K562 (cell line): ENCODE results near the gene ELMO3. TPM values are rescaled to one million over a fixed set of nuclear protein-coding genes. Genes with fewer than 3 reads are reported as not detected.

Source experiments
- ATAC-seq: fragments of 200-7000 bp; cut with Tn5 transposase; 3 replicates; pipeline ENCODE4 v1.9.1; 2020; ENCODE audit warnings: moderate library complexity
- BruUV-seq: library from RNA; stranded (reverse); fragments of 400-500 nt; replicated peaks from 2 replicates; lab custom pipeline; 2021; lab: Mats Ljungman, UMichigan
- CTCF ChIA-PET: fragments of 300-600 bp; formaldehyde crosslinking; extraction: SDS; loops from one replicate; lab custom pipeline; 2021; ENCODE audit warnings: low intra/inter-chr PET ratio; lab: Yijun Ruan, JAX
- POLR2A ChIA-PET: fragments of 300-600, 350-650 bp; sonication (Branson Sonifier 250); formaldehyde crosslinking; extraction: SDS; loops from one replicate; lab custom pipeline; 2021; ENCODE audit warnings: antibody characterized with exemption, inconsistent platforms; lab: Yijun Ruan, JAX
- DNase-seq, 4 experiments: peaks; one replicate each; pipeline versions ENCODE4 v3.0.0 to v3.0.0-alpha.2; 2011 to 2018; ENCODE audit warnings: low spot score in 3 of 4, mixed read lengths in 3 of 4; ENCODE audit errors: extremely low read depth in 1 of 4
- FAIRE-seq: peaks from 2 replicates; lab custom pipeline; 2011; peaks lifted over from hg19 to GRCh38; lab: Jason Lieb, UNC
- H2AFZ ChIP-seq: 2 replicates; pipeline ENCODE4 v1.6.0; 2011; ENCODE audit warnings: low read depth, low read length, control low read depth, inconsistent platforms
- H3K27ac ChIP-seq: fragments of 200-600 bp; 3 replicates; pipeline ENCODE4 v1.8.0; 2011; ENCODE audit warnings: low read depth, mild to moderate bottlenecking, control low read depth, inconsistent platforms, low read length, moderate library complexity, mixed read lengths; ENCODE audit errors: extremely low read depth
- H3K27me3 ChIP-seq, 2 experiments: fragments of 300-600 bp in 1 of 2; 2 replicates in 1 of 2; 3 replicates in 1 of 2; pipeline versions ENCODE4 v1.6.0 to v1.8.0; 2011; ENCODE audit warnings: inconsistent platforms in 2 of 2, low read length in 2 of 2, mild to moderate bottlenecking in 1 of 2, mixed read lengths in 1 of 2, moderate library complexity in 1 of 2; ENCODE audit not compliant: control insufficient read depth in 2 of 2, insufficient read depth in 2 of 2
- H3K36me3 ChIP-seq: fragments of 300-600 bp; 3 replicates; pipeline ENCODE4 v1.8.0; 2011; ENCODE audit warnings: mild to moderate bottlenecking, low read length, inconsistent platforms; ENCODE audit not compliant: control insufficient read depth, insufficient read depth
- H3K4me1 ChIP-seq, 2 experiments: fragments of 200-600 bp in 1 of 2; replicated peaks in 1 of 2; 2 replicates in 1 of 2; 3 replicates in 1 of 2; pipeline versions ENCODE4 v1.5.1 to v1.8.0; 2011; ENCODE audit warnings: inconsistent platforms in 2 of 2, low read length in 2 of 2, mild to moderate bottlenecking in 1 of 2, mixed read lengths in 1 of 2, moderate library complexity in 1 of 2; ENCODE audit not compliant: control insufficient read depth in 2 of 2, insufficient read depth in 2 of 2
- H3K4me2 ChIP-seq: 2 replicates; pipeline ENCODE4 v1.6.1; 2011; ENCODE audit warnings: low read length, control low read depth, inconsistent platforms, mixed read lengths; ENCODE audit not compliant: insufficient read depth
- H3K4me3 ChIP-seq: fragments of 200-600 bp; sonication (generic), shearing (Covaris generic); 2 replicates; pipeline ENCODE4 v1.5.1; 2016; ENCODE audit warnings: control low read depth, inconsistent platforms
- H3K79me2 ChIP-seq: fragments of 200-600 bp; 3 replicates; pipeline ENCODE4 v1.8.0; 2011; ENCODE audit warnings: low read length, inconsistent platforms; ENCODE audit not compliant: control insufficient read depth, insufficient read depth
- H3K9ac ChIP-seq, 2 experiments: 2 replicates each; pipeline versions ENCODE4 v1.6.0 to v1.6.1; 2011; ENCODE audit warnings: low read depth in 2 of 2, low read length in 2 of 2, control low read depth in 1 of 2, inconsistent platforms in 1 of 2, mild to moderate bottlenecking in 1 of 2, mixed read lengths in 1 of 2; ENCODE audit not compliant: insufficient read depth in 1 of 2
- H3K9me1 ChIP-seq: one replicate; pipeline ENCODE4 v1.6.0; 2011; ENCODE audit warnings: inconsistent platforms, mild to moderate bottlenecking, low read length, moderate library complexity; ENCODE audit not compliant: control insufficient read depth, insufficient read depth
- H3K9me3 ChIP-seq: replicated peaks from 2 replicates; pipeline ENCODE4 v1.5.1; 2011; ENCODE audit warnings: low read depth, low read length, inconsistent platforms; ENCODE audit not compliant: control insufficient read depth, insufficient read depth
- H4K20me1 ChIP-seq: replicated peaks from 2 replicates; pipeline ENCODE4 v1.6.1; 2011; ENCODE audit warnings: low read length, inconsistent platforms, mixed read lengths; ENCODE audit not compliant: control insufficient read depth, insufficient read depth
- ARID1B ChIP-seq: fragments of 450-650 bp; IDR thresholded peaks from 2 replicates; pipeline ENCODE4 v1.6.1; 2016; ENCODE audit warnings: antibody characterized with exemption, mild to moderate bottlenecking, inconsistent platforms
- BACH1 ChIP-seq: fragments of 200-800 bp; sonication (Bioruptor generic); IDR thresholded peaks from 2 replicates; pipeline ENCODE4 v1.6.1; 2016; ENCODE audit warnings: missing genetic modification characterization, missing compliant biosample characterization
- CBX3 ChIP-seq, 2 experiments: IDR thresholded peaks; 1 replicate in 1 of 2; 2 replicates in 1 of 2; pipeline ENCODE4 v1.6.1; 2012; ENCODE audit warnings: inconsistent platforms in 2 of 2, low read length in 2 of 2, borderline replicate concordance in 1 of 2, control low read depth in 1 of 2
- CBX5 ChIP-seq: IDR thresholded peaks from 2 replicates; pipeline ENCODE4 v1.6.1; 2014; ENCODE audit warnings: low read depth, borderline replicate concordance
- DNMT1 ChIP-seq: fragments of 450-650 bp; IDR thresholded peaks from 2 replicates; pipeline ENCODE4 v1.6.1; 2016; ENCODE audit warnings: antibody characterized with exemption, mild to moderate bottlenecking
- GATAD2B ChIP-seq: fragments of 450-650 bp; IDR thresholded peaks from 2 replicates; pipeline ENCODE4 v1.6.1; 2017; ENCODE audit warnings: mild to moderate bottlenecking, borderline replicate concordance
- L3MBTL2 ChIP-seq: fragments of 450-650 bp; IDR thresholded peaks from 2 replicates; pipeline ENCODE4 v1.6.1; 2016; ENCODE audit warnings: mild to moderate bottlenecking, moderate library complexity
- MAFK ChIP-seq: IDR thresholded peaks from 2 replicates; pipeline ENCODE4 v1.6.1; 2011; ENCODE audit warnings: low read length, improper control_type of control experiment
- MYBL2 ChIP-seq, 2 experiments: fragments of 450-650 bp in 1 of 2; sonication (generic) in 1 of 2; formaldehyde crosslinking in 1 of 2; IDR thresholded peaks; 2 replicates each; pipeline versions ENCODE4 v1.6.1 to v1.8.1; 2017 to 2022; ENCODE audit warnings: borderline replicate concordance in 1 of 2, inconsistent platforms in 1 of 2, low read depth in 1 of 2, mild to moderate bottlenecking in 1 of 2, missing genetic modification reagents in 1 of 2, moderate library complexity in 1 of 2
- MYC ChIP-seq, 2 experiments: fragments of 250-450 bp in 1 of 2; sonication (Bioruptor Pico) in 1 of 2; IDR thresholded peaks; 2 replicates each; pipeline versions ENCODE4 v1.5.1 to v1.6.1; 2012 to 2021; ENCODE audit warnings: low read depth in 2 of 2, borderline replicate concordance in 1 of 2, improper control_type of control experiment in 1 of 2, low read length in 1 of 2, mild to moderate bottlenecking in 1 of 2, moderate library complexity in 1 of 2
- PHB2 ChIP-seq: fragments of 450-650 bp; IDR thresholded peaks from 2 replicates; pipeline ENCODE4 v1.6.1; 2017; ENCODE audit warnings: low read depth
- RAD51 ChIP-seq: fragments of 450-650 bp; IDR thresholded peaks from 2 replicates; pipeline ENCODE4 v1.7.1; 2016; ENCODE audit warnings: low read depth, mild to moderate bottlenecking, borderline replicate concordance
- SRF ChIP-seq, 2 experiments: fragments of 250-450, 450-650 bp in 1 of 2; sonication (Bioruptor Pico) in 1 of 2; sonication (generic) in 1 of 2; formaldehyde crosslinking; IDR thresholded peaks; 2 replicates each; pipeline versions ENCODE4 v1.5.0 to v1.5.1; 2020 to 2022; ENCODE audit warnings: mild to moderate bottlenecking in 1 of 2, missing genetic modification reagents in 1 of 2
- ZC3H8 ChIP-seq: fragments of 450-650 bp; IDR thresholded peaks from 2 replicates; pipeline ENCODE4 v1.6.1; 2017
- ZNF436 ChIP-seq: fragments of 250-450, 450-650 bp; sonication (Bioruptor Pico); formaldehyde crosslinking; IDR thresholded peaks from 2 replicates; pipeline ENCODE4 v1.7.0; 2020; ENCODE audit warnings: mild to moderate bottlenecking
- WGBS: fragments of 100-300 bp; shearing (Covaris generic); methylation state at CpG from one replicate; pipeline ENCODE4 v1.1.6; 2016; ENCODE audit warnings: low coverage, mixed read lengths; ENCODE audit not compliant: insufficient coverage; ENCODE audit errors: missing lambda C conversion rate; 5-methylcytosine and 5-hydroxymethylcytosine counted together
- in situ Hi-C: fragments of 300-500 bp; cut with MboI; formaldehyde crosslinking; loops from 4 replicates; pipeline ENCODE4 v1.15.0; 2018; ENCODE audit warnings: inconsistent platforms, mixed read lengths
- intact Hi-C: fragments of 100-400 bp; cut with micrococcal nuclease; formaldehyde crosslinking; loops from 2 replicates; pipeline ENCODE4 v1.14.2; 2022
- polyA plus RNA-seq, 8 experiments: library from polyadenylated mRNA; depleted of rRNA in 4 of 8; stranded (reverse) in 5 of 8; unstranded in 3 of 8; fragments of >200 nt; fragmentation: Nextera tagmentation in 2 of 8; fragmentation: Illumina TruSeq in 1 of 8; extraction: Ambion mirVana in 2 of 8; extraction: Trizol in 1 of 8; gene quantifications; 2 replicates each; pipeline versions ENCODE4 v1.2.1 to v1.2.3, GENCODE V29; 2011 to 2014; ENCODE audit warnings: inconsistent platforms in 1 of 8, missing spikeins in 1 of 8
- total RNA-seq, 7 experiments: library from RNA; depleted of rRNA in 6 of 7; stranded (reverse); fragments of >200 nt in 6 of 7; fragmentation: Illumina TruSeq in 2 of 7; extraction: Trizol in 2 of 7; gene quantifications; 2 replicates each; pipeline versions ENCODE4 v1.2.1 to v1.2.3, GENCODE V29; 2011 to 2021; ENCODE audit warnings: low replicate concordance in 1 of 7
- TF ChIP-seq, protein P1 (sequence below): sonication (generic); formaldehyde crosslinking; IDR thresholded peaks from 2 replicates; pipeline ENCODE4 v1.8.0; 2022; ENCODE audit warnings: mild to moderate bottlenecking, missing genetic modification reagents, borderline replicate concordance
- TF ChIP-seq, protein P2 (sequence below): fragments of 250-450 bp; sonication (Bioruptor Pico); IDR thresholded peaks from 2 replicates; pipeline ENCODE4 v1.5.0; 2020; ENCODE audit warnings: mild to moderate bottlenecking

ELMO3 gene
- total and polyA plus RNA-seq, 9 of the 15 experiments (the other 6 are each of a cell fraction or from before 2014, with no cell fraction given), result 0.04 to 5.1 (median 1.5) TPM

DNA sequence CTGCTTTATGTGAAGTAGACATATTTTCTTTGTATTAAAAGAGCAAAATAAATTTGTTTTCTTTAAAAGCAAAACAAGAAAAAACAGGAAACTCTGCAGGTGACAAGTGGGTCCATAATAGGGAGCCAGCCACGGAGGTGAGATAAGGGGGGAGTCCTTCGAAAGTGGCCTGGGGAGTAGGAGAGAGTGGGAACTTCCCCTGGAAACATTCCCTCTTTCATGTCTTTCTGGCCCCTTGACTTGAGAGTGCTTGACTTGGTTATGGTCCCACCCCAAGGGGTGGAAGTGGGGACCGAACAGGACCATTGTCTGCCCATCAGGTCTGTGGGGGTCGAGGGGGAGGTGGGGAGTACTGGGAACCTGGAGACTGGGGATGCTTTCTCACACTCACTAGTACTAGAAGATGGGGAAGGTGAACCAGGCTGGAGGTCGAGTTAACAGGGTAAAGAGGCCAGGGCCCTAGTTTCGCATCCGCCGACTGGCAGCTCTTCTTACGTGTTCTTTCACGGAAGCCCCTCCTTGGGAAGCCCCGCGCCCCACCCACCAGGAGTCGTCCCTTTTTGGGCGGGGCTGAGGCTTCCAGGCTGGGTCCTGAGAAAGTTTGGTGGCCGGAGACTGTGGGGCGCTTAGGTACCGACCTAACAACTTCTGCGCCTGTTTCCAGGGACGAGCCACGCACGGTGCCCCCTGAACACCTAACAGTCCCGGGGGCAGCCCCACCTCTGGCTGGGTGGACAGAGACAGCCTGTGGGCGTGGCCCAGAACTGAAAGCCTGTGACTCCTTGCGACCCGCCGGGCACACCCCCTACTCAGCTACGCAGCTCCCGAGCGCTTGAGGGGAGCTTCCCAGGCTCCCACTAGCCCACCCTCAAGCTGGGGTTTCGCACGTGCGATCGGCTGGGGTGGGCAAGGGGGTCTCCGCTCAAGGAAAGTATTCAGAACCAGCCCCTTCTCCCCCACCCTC is 40.0 kb upstream of the ELMO3 start:
- H3K27me3 ChIP-seq, result no peaks in the 10 kb centered on the region
- ATAC-seq, result peak; percentile 42
- peak; percentile 56 to 70 (median 60) for DNase-seq
- peak overlapping the region; percentile 78 to 95 for H3K9ac ChIP-seq
- peak overlapping the region; percentile 78 for H3K27ac ChIP-seq
- WGBS, result 1% methylated on average over 32 of the region's 34 CpGs
- FAIRE-seq, result peak; percentile 66
- H3K9me1 ChIP-seq, result no peaks in the 10 kb centered on the region
- H3K36me3 ChIP-seq, result peaks cover 5% of the 10 kb centered on the region; the same call in 1 of the 3 replicates
- intact Hi-C loops, result loop anchor here (2.0 to 5.0 kb wide), 2 partner anchors 182 to 204 kb away; no protein-coding TSS in a partner anchor
- POLR2A ChIA-PET, result interaction anchor here (0.6 to 1.6 kb wide), 3 partner anchors 31 to 657 kb away, joined by 3 to 4 read pairs (median 4); partner anchors contain the start of gene EXOC3L1
- H2AFZ ChIP-seq, result peak overlapping the region; percentile 96
- CTCF ChIA-PET, result interaction anchor here (1.1 kb wide), 1 partner anchor 27 kb away, joined by 5 read pairs; no protein-coding TSS in a partner anchor
- H3K4me3 ChIP-seq, result peak overlapping the region; percentile 73
- H4K20me1 ChIP-seq, result peaks cover 16% of the 10 kb centered on the region
- H3K4me2 ChIP-seq, result peak overlapping the region; percentile 87
- in situ Hi-C loops, result loop anchor here (5.0 to 25.0 kb wide), 2 partner anchors 142 to 197 kb away; partner anchors contain the start of gene CES3
- BruUV-seq, result no TSS peak
- H3K9me3 ChIP-seq, result no peaks in the 10 kb centered on the region
- H3K79me2 ChIP-seq, result peaks cover 28% of the 10 kb centered on the region
- peaks cover 20 to 71% of the 10 kb centered on the region in 2 experiments for H3K4me1 ChIP-seq
- no peak for TF ChIP-seq CBX3 (IDR thresholded peaks at IDR 0.05; ENCODE audit: borderline replicate concordance in 1 of 2, low read length in 2 of 2)
- no peak for TF ChIP-seq ZC3H8
- 0 out of 2 replicates have a peak, but pooled peaks have one; percentile 3 for TF ChIP-seq ARID1B
- TF ChIP-seq, protein P1, sequence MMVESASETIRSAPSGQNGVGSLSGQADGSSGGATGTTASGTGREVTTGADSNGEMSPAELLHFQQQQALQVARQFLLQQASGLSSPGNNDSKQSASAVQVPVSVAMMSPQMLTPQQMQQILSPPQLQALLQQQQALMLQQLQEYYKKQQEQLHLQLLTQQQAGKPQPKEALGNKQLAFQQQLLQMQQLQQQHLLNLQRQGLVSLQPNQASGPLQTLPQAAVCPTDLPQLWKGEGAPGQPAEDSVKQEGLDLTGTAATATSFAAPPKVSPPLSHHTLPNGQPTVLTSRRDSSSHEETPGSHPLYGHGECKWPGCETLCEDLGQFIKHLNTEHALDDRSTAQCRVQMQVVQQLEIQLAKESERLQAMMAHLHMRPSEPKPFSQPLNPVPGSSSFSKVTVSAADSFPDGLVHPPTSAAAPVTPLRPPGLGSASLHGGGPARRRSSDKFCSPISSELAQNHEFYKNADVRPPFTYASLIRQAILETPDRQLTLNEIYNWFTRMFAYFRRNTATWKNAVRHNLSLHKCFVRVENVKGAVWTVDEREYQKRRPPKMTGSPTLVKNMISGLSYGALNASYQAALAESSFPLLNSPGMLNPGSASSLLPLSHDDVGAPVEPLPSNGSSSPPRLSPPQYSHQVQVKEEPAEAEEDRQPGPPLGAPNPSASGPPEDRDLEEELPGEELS, result 0 out of 2 replicates have a peak, but pooled peaks have one; percentile 8
- TF ChIP-seq BACH1, result no peak
- TF ChIP-seq PHB2, result no peak
- no peak for TF ChIP-seq GATAD2B
- TF ChIP-seq, protein P2, sequence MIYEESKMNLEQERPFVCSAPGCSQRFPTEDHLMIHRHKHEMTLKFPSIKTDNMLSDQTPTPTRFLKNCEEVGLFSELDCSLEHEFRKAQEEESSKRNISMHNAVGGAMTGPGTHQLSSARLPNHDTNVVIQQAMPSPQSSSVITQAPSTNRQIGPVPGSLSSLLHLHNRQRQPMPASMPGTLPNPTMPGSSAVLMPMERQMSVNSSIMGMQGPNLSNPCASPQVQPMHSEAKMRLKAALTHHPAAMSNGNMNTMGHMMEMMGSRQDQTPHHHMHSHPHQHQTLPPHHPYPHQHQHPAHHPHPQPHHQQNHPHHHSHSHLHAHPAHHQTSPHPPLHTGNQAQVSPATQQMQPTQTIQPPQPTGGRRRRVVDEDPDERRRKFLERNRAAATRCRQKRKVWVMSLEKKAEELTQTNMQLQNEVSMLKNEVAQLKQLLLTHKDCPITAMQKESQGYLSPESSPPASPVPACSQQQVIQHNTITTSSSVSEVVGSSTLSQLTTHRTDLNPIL (CRISPR knock-in tag), result no peak
- 0 out of 4 replicates have a peak, but pooled peaks of 1 of the 2 experiments have one; percentile 27 for TF ChIP-seq SRF (CRISPR knock-in tag; IDR thresholded peaks at IDR 0.05)
- TF ChIP-seq MYC (IDR thresholded peaks at IDR 0.05; ENCODE audit: low read depth, low read length), result no peak
- peak; percentile 51; the same call in 1 of the 2 replicates for TF ChIP-seq MYC (CRISPR knock-in tag; IDR thresholded peaks at IDR 0.05; ENCODE audit: borderline replicate concordance, low read depth)
- no peak for TF ChIP-seq ZNF436
- TF ChIP-seq DNMT1, result no peak
- TF ChIP-seq MYBL2 (IDR thresholded peaks at IDR 0.05; ENCODE audit: low read depth), result no peak
- no peak for TF ChIP-seq MYBL2 (CRISPR knock-in tag; IDR thresholded peaks at IDR 0.05; ENCODE audit: borderline replicate concordance)
- TF ChIP-seq L3MBTL2, result no peak
- TF ChIP-seq CBX5, result no peak
- TF ChIP-seq RAD51, result no peak
- TF ChIP-seq MAFK, result no peak
